T-helper 1 cell (primary cell): Measurements from ENCODE around the gene PPP4R2.
"Not testable (repeated sequence)": the region's sequence is repeated elsewhere in the genome, so short reads cannot be mapped to it uniquely, and the experiment has no call there.

Experiments
- DNase-seq, 5 donors: peaks; one replicate each; pipeline ENCODE4 v3.0.0-alpha.2; 2012 to 2020

The PPP4R2 gene

GRCh38 chr3:72977060-72977808 is 19.4 kb upstream of the PPP4R2 start:
- DNase-seq: peak in 1 of 5 donors; percentile 65

GRCh38 chr3:72982609-72983366 is 13.8 kb upstream of the PPP4R2 start:
- DNase-seq: no peak

GRCh38 chr3:72985576-72985975 is 11.0 kb upstream of the PPP4R2 start:
- DNase-seq: no peak

- no peak for DNase-seq
These were observed 5.8 kb upstream of the PPP4R2 start for GRCh38 chr3:72990701-72991395.

- DNase-seq: no peak
These were observed 5.1 kb upstream of the PPP4R2 start for GRCh38 chr3:72991522-72991921.

GRCh38 chr3:72993391-72993790 is 3.2 kb upstream of the PPP4R2 start:
- DNase-seq: no peak

- no peak for DNase-seq
These were observed 1.3 kb upstream of the PPP4R2 start for GRCh38 chr3:72995337-72995736.

GRCh38 chr3:72996121-72996472 is 514 bp upstream of the PPP4R2 start:
- no peak for DNase-seq

- peak in 3 of 5 donors; percentile 17 to 60 (median 45) for DNase-seq
These were observed 880 bp downstream of the PPP4R2 start for GRCh38 chr3:72997421-72997961.

- DNase-seq: no peak
These were observed 1.9 kb downstream of the PPP4R2 start for GRCh38 chr3:72998466-72998865.

GRCh38 chr3:72999951-73000350 is 3.3 kb downstream of the PPP4R2 start:
- peak in 1 of 5 donors; percentile 51 for DNase-seq

- DNase-seq: not testable (repeated sequence)
These were observed 6.4 kb downstream of the PPP4R2 start for GRCh38 chr3:73003050-73003449.

- no peak for DNase-seq
These were observed 7.7 kb downstream of the PPP4R2 start for GRCh38 chr3:73004316-73004715.

GRCh38 chr3:73007992-73008712 is 11.5 kb downstream of the PPP4R2 start:
- DNase-seq: no peak

GRCh38 chr3:73009008-73009407 is 12.4 kb downstream of the PPP4R2 start:
- no peak for DNase-seq

GRCh38 chr3:73009750-73010149 is 13.1 kb downstream of the PPP4R2 start:
- DNase-seq: no peak

GRCh38 chr3:73010158-73010557 is 13.5 kb downstream of the PPP4R2 start:
- no peak for DNase-seq

GRCh38 chr3:73018298-73018697 is 21.7 kb downstream of the PPP4R2 start:
- DNase-seq: no peak

- DNase-seq: no peak
These were observed 22.3 kb downstream of the PPP4R2 start for GRCh38 chr3:73018790-73019441.

GRCh38 chr3:73021301-73021835 is 24.8 kb downstream of the PPP4R2 start:
- no peak for DNase-seq

GRCh38 chr3:73024836-73025235 is 28.2 kb downstream of the PPP4R2 start:
- no peak for DNase-seq
